ENCODE results near the gene LATS2. TPM values are rescaled to one million over a fixed set of nuclear protein-coding genes. Genes with fewer than 3 reads are reported as not detected.

Gene LATS2
- total RNA-seq, 2 donors from 2014 or later: 15.8 to 29.8 TPM

- ATAC-seq: no peak
- Mint-ChIP-seq H3K27me3 (no peaks in the 10 kb centered on the region), H3K4me1 (ENCODE audit: low read depth in 2 of 2) (peaks cover 46 to 65% of the 10 kb centered on the region in 2 donors), H3K4me3 (no peak overlapping the region), H3K9me3 (peaks cover 6% of the 10 kb centered on the region), H3K27ac (peak overlapping the region in 1 of 2 donors; percentile 68), H3K36me3 (peaks cover 4% of the 10 kb centered on the region)
- DNase-seq (ENCODE audit: low spot score): no peak
Observed at GRCh38 chr13:21012841-21013681, 48.3 kb downstream of the LATS2 start.

GRCh38 chr13:21012211-21012610 is 49.2 kb downstream of the LATS2 start:
- ATAC-seq: no peak
- Mint-ChIP-seq H3K4me1 (ENCODE audit: low read depth in 2 of 2) (peaks cover 38 to 59% of the 10 kb centered on the region in 2 donors), H3K36me3 (peaks cover 4% of the 10 kb centered on the region), H3K27me3 (no peaks in the 10 kb centered on the region), H3K4me3 (no peak overlapping the region), H3K9me3 (peaks cover 6% of the 10 kb centered on the region), H3K27ac (peak overlapping the region in 1 of 2 donors; percentile 68)
- DNase-seq (ENCODE audit: low spot score): no peak

- no peaks in the 10 kb centered on the region for H3K27me3 Mint-ChIP-seq
- peak overlapping the region; percentile 43 for H3K4me3 Mint-ChIP-seq
- peaks cover 30 to 53% of the 10 kb centered on the region in 2 donors for H3K4me1 Mint-ChIP-seq (ENCODE audit: low read depth in 2 of 2)
Observed at GRCh38 chr13:21011378-21011777, 50.0 kb downstream of the LATS2 start.

GRCh38 chr13:21010621-21011020 is 50.8 kb downstream of the LATS2 start:
- DNase-seq (ENCODE audit: low spot score) (no peak), ATAC-seq (peak; percentile 79 to 90)
- H3K9me3 Mint-ChIP-seq: peaks cover 4% of the 10 kb centered on the region
- peaks cover 30 to 56% of the 10 kb centered on the region in 2 donors for H3K4me1 Mint-ChIP-seq (ENCODE audit: low read depth in 2 of 2)
- H3K36me3 Mint-ChIP-seq: peaks cover 4% of the 10 kb centered on the region
- H3K27ac Mint-ChIP-seq: peak overlapping the region; percentile 61 to 94
- peak overlapping the region; percentile 41 for H3K4me3 Mint-ChIP-seq
- H3K27me3 Mint-ChIP-seq: no peaks in the 10 kb centered on the region

More at GRCh38 chr13:21011378-21011777, 50.0 kb downstream of the LATS2 start:
- no peak for DNase-seq (ENCODE audit: low spot score)
- Mint-ChIP-seq H3K9me3 (peaks cover 4% of the 10 kb centered on the region), H3K27ac (peak overlapping the region in 1 of 2 donors; percentile 94), H3K36me3 (peaks cover 4% of the 10 kb centered on the region)
- no peak for ATAC-seq

GRCh38 chr13:21009036-21009435 is 52.4 kb downstream of the LATS2 start:
- no peak overlapping the region for H3K4me3 Mint-ChIP-seq
- no peaks in the 10 kb centered on the region for H3K27me3 Mint-ChIP-seq
- no peak for ATAC-seq
- no peak for DNase-seq (ENCODE audit: low spot score)
- peaks cover 4% of the 10 kb centered on the region for H3K36me3 Mint-ChIP-seq
- H3K9me3 Mint-ChIP-seq: peaks cover 4% of the 10 kb centered on the region
- peaks cover 30 to 50% of the 10 kb centered on the region in 2 donors for H3K4me1 Mint-ChIP-seq (ENCODE audit: low read depth in 2 of 2)
- peak overlapping the region in 1 of 2 donors; percentile 94 for H3K27ac Mint-ChIP-seq

- Mint-ChIP-seq H3K9me3 (peaks cover 4% of the 10 kb centered on the region), H3K27ac (no peak overlapping the region), H3K4me1 (ENCODE audit: low read depth in 2 of 2) (peaks cover 30 to 44% of the 10 kb centered on the region in 2 donors), H3K4me3 (no peak overlapping the region), H3K36me3 (peaks cover 4% of the 10 kb centered on the region), H3K27me3 (no peaks in the 10 kb centered on the region)
- DNase-seq (ENCODE audit: low spot score): no peak
- no peak for ATAC-seq
Observed at GRCh38 chr13:21008026-21008425, 53.4 kb downstream of the LATS2 start.

- Mint-ChIP-seq H3K4me1 (ENCODE audit: low read depth in 2 of 2) (peaks cover 20 to 34% of the 10 kb centered on the region in 2 donors), H3K9me3 (peaks cover 4% of the 10 kb centered on the region), H3K36me3 (peaks cover 4% of the 10 kb centered on the region), H3K27ac (no peak overlapping the region), H3K4me3 (no peak overlapping the region), H3K27me3 (no peaks in the 10 kb centered on the region)
- ATAC-seq (no peak), DNase-seq (ENCODE audit: low spot score) (no peak)
Observed at GRCh38 chr13:21006141-21007005, 55.0 kb downstream of the LATS2 start.

- ATAC-seq: no peak
- Mint-ChIP-seq H3K36me3 (no peaks in the 10 kb centered on the region), H3K4me1 (ENCODE audit: low read depth in 2 of 2) (peaks cover 8 to 23% of the 10 kb centered on the region in 2 donors)
Observed at GRCh38 chr13:21005193-21005592, 56.2 kb downstream of the LATS2 start.

GRCh38 chr13:21001471-21001870 is 59.9 kb downstream of the LATS2 start:
- DNase-seq (ENCODE audit: low spot score): no peak
- no peak for ATAC-seq
- H3K27me3 Mint-ChIP-seq: no peaks in the 10 kb centered on the region
- no peak overlapping the region for H3K27ac Mint-ChIP-seq
- H3K4me3 Mint-ChIP-seq: no peak overlapping the region
- no peaks in the 10 kb centered on the region for H3K9me3 Mint-ChIP-seq
- H3K36me3 Mint-ChIP-seq: no peaks in the 10 kb centered on the region
- peaks cover 0 to 8% of the 10 kb centered on the region in 2 donors for H3K4me1 Mint-ChIP-seq (ENCODE audit: low read depth in 2 of 2)

More at GRCh38 chr13:21005193-21005592, 56.2 kb downstream of the LATS2 start:
- Mint-ChIP-seq H3K27me3 (no peaks in the 10 kb centered on the region), H3K9me3 (no peaks in the 10 kb centered on the region), H3K27ac (peak overlapping the region in 1 of 2 donors; percentile 13), H3K4me3 (no peak overlapping the region)
- no peak for DNase-seq (ENCODE audit: low spot score)

- DNase-seq (ENCODE audit: low spot score) (no peak), ATAC-seq (no peak)
- H3K4me1 Mint-ChIP-seq (ENCODE audit: low read depth in 2 of 2): peaks cover 0 to 6% of the 10 kb centered on the region in 2 donors
- H3K9me3 Mint-ChIP-seq: no peaks in the 10 kb centered on the region
- H3K36me3 Mint-ChIP-seq: no peaks in the 10 kb centered on the region
- H3K4me3 Mint-ChIP-seq: no peak overlapping the region
- no peaks in the 10 kb centered on the region for H3K27me3 Mint-ChIP-seq
- H3K27ac Mint-ChIP-seq: no peak overlapping the region
Observed at GRCh38 chr13:21000647-21001046, 60.7 kb downstream of the LATS2 start.

- Mint-ChIP-seq H3K27ac (no peak overlapping the region), H3K4me1 (ENCODE audit: low read depth in 2 of 2) (peaks cover 7 to 16% of the 10 kb centered on the region in 2 donors), H3K27me3 (no peaks in the 10 kb centered on the region), H3K36me3 (no peaks in the 10 kb centered on the region), H3K4me3 (no peak overlapping the region), H3K9me3 (no peaks in the 10 kb centered on the region)
- ATAC-seq (no peak), DNase-seq (ENCODE audit: low spot score) (no peak)
Observed at GRCh38 chr13:20998649-20999415, 62.6 kb downstream of the LATS2 start.

- ATAC-seq (no peak), DNase-seq (ENCODE audit: low spot score) (no peak)
- H3K4me3 Mint-ChIP-seq: no peak overlapping the region
- H3K27me3 Mint-ChIP-seq: no peaks in the 10 kb centered on the region
- peaks cover 8 to 23% of the 10 kb centered on the region in 2 donors for H3K4me1 Mint-ChIP-seq (ENCODE audit: low read depth in 2 of 2)
- no peaks in the 10 kb centered on the region for H3K36me3 Mint-ChIP-seq
- H3K27ac Mint-ChIP-seq: no peak overlapping the region
- no peaks in the 10 kb centered on the region for H3K9me3 Mint-ChIP-seq
Observed at GRCh38 chr13:20997301-20998161, 63.9 kb downstream of the LATS2 start.
